Esophagus mucosa (tissue), 1 donor: ENCODE results near the gene CHCHD3. TPM values are rescaled to one million over a fixed set of nuclear protein-coding genes. Genes with fewer than 3 reads are reported as not detected.

Experiments
- ATAC-seq: fragments of 200-7000 bp; cut with Tn5 transposase; one replicate; pipeline ENCODE4 v1.9.1; 2020
- total RNA-seq: library from RNA; stranded (reverse); gene quantifications from one replicate; pipeline ENCODE4 v1.2.4, GENCODE V29; 2023
- donor health status: DM: yes; HTN: yes; CAD: no.

The CHCHD3 gene
- total RNA-seq, 1 donor from 2014 or later = 33.1 TPM

GRCh38 chr7:132857703-132858102 is 224.2 kb downstream of the CHCHD3 start:
- no peak for ATAC-seq

GRCh38 chr7:132857031-132857430 is 224.9 kb downstream of the CHCHD3 start:
- ATAC-seq = no peak

GRCh38 chr7:132856416-132856815 is 225.5 kb downstream of the CHCHD3 start:
- ATAC-seq = no peak

GRCh38 chr7:132855901-132856300 is 226.0 kb downstream of the CHCHD3 start:
- ATAC-seq = no peak

- no peak for ATAC-seq
Observed at GRCh38 chr7:132854238-132854637, 227.7 kb downstream of the CHCHD3 start.

- no peak for ATAC-seq
Observed at GRCh38 chr7:132847376-132847775, 234.5 kb downstream of the CHCHD3 start.

- ATAC-seq = no peak
Observed at GRCh38 chr7:132846086-132846485, 235.8 kb downstream of the CHCHD3 start.

GRCh38 chr7:132842478-132842877 is 239.4 kb downstream of the CHCHD3 start:
- no peak for ATAC-seq

GRCh38 chr7:132840199-132840598 is 241.7 kb downstream of the CHCHD3 start:
- ATAC-seq = no peak

GRCh38 chr7:132838313-132838712 is 243.6 kb downstream of the CHCHD3 start:
- no peak for ATAC-seq

- no peak for ATAC-seq
Observed at GRCh38 chr7:132837529-132837928, 244.4 kb downstream of the CHCHD3 start.

GRCh38 chr7:132836746-132837145 is 245.1 kb downstream of the CHCHD3 start:
- ATAC-seq = no peak

GRCh38 chr7:132830941-132831340 is 250.9 kb downstream of the CHCHD3 start:
- no peak for ATAC-seq

GRCh38 chr7:132828502-132828901 is 253.4 kb downstream of the CHCHD3 start:
- no peak for ATAC-seq

GRCh38 chr7:132825932-132826835 is 255.7 kb downstream of the CHCHD3 start:
- ATAC-seq = no peak

- ATAC-seq = no peak
Observed at GRCh38 chr7:132825222-132825621, 256.7 kb downstream of the CHCHD3 start.

- no peak for ATAC-seq
Observed at GRCh38 chr7:132819648-132820047, 262.2 kb downstream of the CHCHD3 start.

- ATAC-seq = no peak
Observed at GRCh38 chr7:132817949-132818348, 263.9 kb downstream of the CHCHD3 start.

GRCh38 chr7:132815696-132816311 is 266.1 kb downstream of the CHCHD3 start:
- no peak for ATAC-seq

- ATAC-seq = no peak
Observed at GRCh38 chr7:132815130-132815529, 266.8 kb downstream of the CHCHD3 start.

- ATAC-seq = no peak
Observed at GRCh38 chr7:132810561-132810960, 271.3 kb downstream of the CHCHD3 start.

GRCh38 chr7:132806834-132807233 is 275.1 kb downstream of the CHCHD3 start:
- ATAC-seq = no peak

- no peak for ATAC-seq
Observed at GRCh38 chr7:132805766-132806165, 276.1 kb downstream of the CHCHD3 start.

- no peak for ATAC-seq
Observed at GRCh38 chr7:132804849-132805485, 276.9 kb downstream of the CHCHD3 start.
